Smooth muscle cell of the umbilical artery (primary cell): Measurements from ENCODE around the gene LRRC61. TPM values are rescaled to one million over a fixed set of nuclear protein-coding genes. Genes with fewer than 3 reads are reported as not detected.

Experiments
- total RNA-seq: library from RNA; depleted of rRNA; stranded (reverse); fragments of >200 nt; gene quantifications from 2 replicates; pipeline ENCODE4 v1.2.3, GENCODE V29; 2014

The LRRC61 gene, protein sequence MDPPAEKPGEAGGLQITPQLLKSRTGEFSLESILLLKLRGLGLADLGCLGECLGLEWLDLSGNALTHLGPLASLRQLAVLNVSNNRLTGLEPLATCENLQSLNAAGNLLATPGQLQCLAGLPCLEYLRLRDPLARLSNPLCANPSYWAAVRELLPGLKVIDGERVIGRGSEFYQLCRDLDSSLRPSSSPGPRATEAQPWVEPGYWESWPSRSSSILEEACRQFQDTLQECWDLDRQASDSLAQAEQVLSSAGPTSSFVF
- total RNA-seq = 1.8 and 2.2 TPM in 2 replicates

GRCh38 chr7:150322833-150323681, at the start of gene LRRC61, which contains the start of gene ACTR3C:
TSS of gene LRRC61 (plus strand) at chr7:150323355. CDS start at chr7:150336862, 13,507 bp downstream.
TSS of gene ACTR3C (minus strand) at chr7:150323545. CDS start at chr7:150295296, 28,249 bp downstream.

DNA sequence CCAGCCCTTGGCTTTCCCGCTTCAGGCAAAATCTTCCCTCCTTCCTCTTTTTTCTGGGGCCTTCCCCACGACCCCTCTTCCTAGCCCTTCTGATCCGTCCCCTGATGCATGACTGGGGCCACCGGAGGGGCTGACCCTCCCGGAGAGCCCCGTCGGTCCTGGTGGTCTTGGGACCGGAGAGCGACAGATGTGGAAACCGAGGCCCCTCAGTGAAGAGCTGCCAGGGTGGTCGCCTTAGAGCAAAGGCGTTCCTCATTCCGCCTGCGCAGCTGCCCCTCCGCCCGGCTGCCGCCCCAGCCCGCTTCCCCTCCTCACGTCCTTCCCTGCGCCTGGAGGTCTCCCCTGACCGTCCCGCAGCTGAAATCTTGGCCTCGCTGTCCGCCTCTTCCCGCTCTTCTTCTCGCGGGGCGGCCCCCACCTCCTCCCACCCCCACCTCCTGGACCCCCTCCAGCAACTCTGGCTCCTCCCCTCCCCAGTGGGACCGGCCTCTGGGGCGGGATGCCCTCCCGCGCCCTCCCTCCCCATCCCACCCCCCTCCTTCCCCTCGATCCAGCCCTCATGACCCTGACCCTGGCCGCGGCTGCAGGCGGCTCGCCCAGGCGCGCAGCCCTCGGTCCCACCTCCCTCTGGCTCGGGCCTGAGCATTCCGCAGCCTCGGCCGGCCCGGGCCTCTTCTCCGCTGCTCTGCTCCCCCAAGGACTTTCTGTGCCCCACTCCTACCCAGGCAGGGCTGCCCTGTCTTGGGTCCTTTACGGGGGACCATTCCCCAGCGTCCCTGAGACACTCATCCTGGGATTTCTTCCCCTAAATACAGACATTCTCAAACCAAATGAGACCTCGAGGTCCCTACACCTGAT, 18.3 kb downstream of the LRRC61 start, which contains the start of gene RARRES2:
RARRES2 (minus strand) TSS at position 367 of the 858 bp plus-strand sequence. CDS start 1,020 bp downstream, outside the sequence.

GRCh38 chr7:150368096-150368883, 45.1 kb downstream of the LRRC61 start, which contains the start of gene REPIN1:
TSS of gene REPIN1 (plus strand) at chr7:150368822. CDS start at chr7:150369712, 890 bp downstream.

GRCh38 chr7:150378853-150379440, 55.8 kb downstream of the LRRC61 start, which contains the start of gene ZNF775:
TSS of gene ZNF775 (plus strand) at chr7:150379330. CDS start at chr7:150388471, 9,141 bp downstream.

Other genes with a start within 250 kb of the LRRC61 start
- 1.2 TPM in 2 replicates for gene ACTR3C, start 190 bp downstream of the LRRC61 start, total RNA-seq
- 2.7 TPM in 1 of 2 replicates, not detected in the other for gene RARRES2, start 18.3 kb downstream of the LRRC61 start, total RNA-seq
- gene REPIN1, start 45.5 kb downstream of the LRRC61 start, total RNA-seq = 48.4 and 87.7 TPM in 2 replicates
- gene ZNF775, start 56.0 kb downstream of the LRRC61 start, total RNA-seq = 5.6 and 5.9 TPM in 2 replicates
- under 0.01 TPM in 1 of 2 replicates, not detected in the other for gene GIMAP8, start 127.3 kb downstream of the LRRC61 start, total RNA-seq
- not detected in 2 replicates for gene GIMAP7, start 191.5 kb downstream of the LRRC61 start, total RNA-seq
- gene GIMAP4, start 244.0 kb downstream of the LRRC61 start, total RNA-seq = 0.23 and 0.59 TPM in 2 replicates